Naive thymus-derived CD4-positive, alpha-beta T cell (primary cell): ENCODE results near the gene PSMB8. TPM values are rescaled to one million over a fixed set of nuclear protein-coding genes. Genes with fewer than 3 reads are reported as not detected.

Experiments used
- polyA plus RNA-seq, 2 donors: library from polyadenylated mRNA; unstranded; fragments of 300-500 nt; fragmentation: Illumina TruSeq; gene quantifications; one replicate each; pipeline ENCODE4 v1.2.3, GENCODE V29; 2021
- total RNA-seq, 6 experiments: library from RNA in 5 of 6; stranded (reverse) in 5 of 6; gene quantifications; 1 replicate in 5 of 6; 2 replicates in 1 of 6; pipeline ENCODE4 v1.2.3 and lab custom pipeline; 2021 to 2026

Gene PSMB8
- total and polyA plus RNA-seq, 7 experiments from 2014 or later, result 111 to 419 (median 146) TPM

Other genes starting within 250 kb of the PSMB8 start
- gene HLA-DQA1, start 206.6 kb downstream of the PSMB8 start, total RNA-seq, result 10 to 100 TPM in 4 of 5 experiments, 1 to 10 TPM in 1; 8.5 to 43.4 (median 12.1) TPM
- gene HLA-DQA1, start 206.6 kb downstream of the PSMB8 start, polyA plus RNA-seq, result under 1 TPM; 0.59 to 0.67 TPM
- 10 to 100 TPM in 2 of 5 experiments, 1 to 10 TPM in 3; 5.3 to 38.9 (median 9.4) TPM for gene HLA-DQB1, start 177.4 kb downstream of the PSMB8 start, total RNA-seq
- 1 to 10 TPM; 1.2 to 1.4 TPM for gene HLA-DQB1, start 177.4 kb downstream of the PSMB8 start, polyA plus RNA-seq
- 10 to 100 TPM in 1 of 5 experiments, 1 to 10 TPM in 1, not detected in 3; 3.9 to 13.3 TPM for gene HLA-DQA2, start 102.7 kb downstream of the PSMB8 start, total RNA-seq
- not detected for gene HLA-DQA2, start 102.7 kb downstream of the PSMB8 start, polyA plus RNA-seq
- 10 to 100 TPM in 1 of 5 experiments, 1 to 10 TPM in 2, not detected in 2; 1.8 to 24.8 (median 3.5) TPM for gene HLA-DQB2, start 80.5 kb downstream of the PSMB8 start, total RNA-seq
- gene HLA-DQB2, start 80.5 kb downstream of the PSMB8 start, polyA plus RNA-seq, result under 1 TPM in 1 of 2 donors, not detected in 1; 0.95 TPM
- gene HLA-DOB, start 27.0 kb downstream of the PSMB8 start, total RNA-seq, result 1 to 10 TPM; 1.7 to 7.7 (median 4.9) TPM
- under 1 TPM; 0.48 to 0.57 TPM for gene HLA-DOB, start 27.0 kb downstream of the PSMB8 start, polyA plus RNA-seq
- 100 to 1,000 TPM in 4 of 5 experiments, 10 to 100 TPM in 1; 84.3 to 243 (median 117) TPM for gene TAP2, start 5.3 kb downstream of the PSMB8 start, total RNA-seq
- 10 to 100 TPM; 26.4 to 36.4 TPM for gene TAP2, start 5.3 kb downstream of the PSMB8 start, polyA plus RNA-seq
- gene TAP1, start 9.7 kb upstream of the PSMB8 start, total RNA-seq, result 100 to 1,000 TPM in 3 of 5 experiments, 10 to 100 TPM in 2; 92.1 to 500 (median 103) TPM
- 100 to 1,000 TPM; 162 to 274 TPM for gene TAP1, start 9.7 kb upstream of the PSMB8 start, polyA plus RNA-seq
- gene PSMB9, start 10.1 kb upstream of the PSMB8 start, total RNA-seq, result 100 to 1,000 TPM in 2 of 5 experiments, 10 to 100 TPM in 3; 70.3 to 452 (median 90.5) TPM
- gene PSMB9, start 10.1 kb upstream of the PSMB8 start, polyA plus RNA-seq, result 100 to 1,000 TPM; 385 to 389 TPM
- 10 to 100 TPM in 2 of 5 experiments, 1 to 10 TPM in 3; 7.8 to 82.5 (median 9.1) TPM for gene HLA-DMB, start 97.0 kb upstream of the PSMB8 start, total RNA-seq
- gene HLA-DMB, start 97.0 kb upstream of the PSMB8 start, polyA plus RNA-seq, result 10 to 100 TPM in 1 of 2 donors, 1 to 10 TPM in 1; 8.2 to 11.9 TPM
- 100 to 1,000 TPM in 1 of 5 experiments, 10 to 100 TPM in 4; 12.5 to 120 (median 29.6) TPM for gene HLA-DMA, start 109.0 kb upstream of the PSMB8 start, total RNA-seq
- gene HLA-DMA, start 109.0 kb upstream of the PSMB8 start, polyA plus RNA-seq, result 10 to 100 TPM; 19.3 to 25.6 TPM
- 100 to 1,000 TPM; 275 to 391 (median 360) TPM for gene BRD2, start 124.5 kb upstream of the PSMB8 start, total RNA-seq
- 10 to 100 TPM; 33.4 to 82.6 TPM for gene BRD2, start 124.5 kb upstream of the PSMB8 start, polyA plus RNA-seq
- 10 to 100 TPM in 1 of 5 experiments, 1 to 10 TPM in 4; 3.0 to 10.5 (median 5.4) TPM for gene HLA-DOA, start 165.5 kb upstream of the PSMB8 start, total RNA-seq
- gene HLA-DOA, start 165.5 kb upstream of the PSMB8 start, polyA plus RNA-seq, result 1 to 10 TPM; 4.6 to 6.7 TPM
- gene HLA-DPA1, start 229.6 kb upstream of the PSMB8 start, total RNA-seq, result 100 to 1,000 TPM in 2 of 5 experiments, 10 to 100 TPM in 3; 20.2 to 295 (median 45.6) TPM
- gene HLA-DPA1, start 229.6 kb upstream of the PSMB8 start, polyA plus RNA-seq, result 10 to 100 TPM; 21.1 to 67.0 TPM
- gene HLA-DPB1, start 231.9 kb upstream of the PSMB8 start, total RNA-seq, result 100 to 1,000 TPM in 1 of 5 experiments, 10 to 100 TPM in 4; 13.7 to 308 (median 43.3) TPM
- 10 to 100 TPM; 24.9 to 87.6 TPM for gene HLA-DPB1, start 231.9 kb upstream of the PSMB8 start, polyA plus RNA-seq